ENCODE data around the gene AGTR1. TPM values are rescaled to one million over a fixed set of nuclear protein-coding genes. Genes with fewer than 3 reads are reported as not detected.

AGTR1 gene
- total and polyA plus RNA-seq, 2 donors (not counting 3 experiments of a cell fraction or from before 2014, with no cell fraction given), result not detected

DNA sequence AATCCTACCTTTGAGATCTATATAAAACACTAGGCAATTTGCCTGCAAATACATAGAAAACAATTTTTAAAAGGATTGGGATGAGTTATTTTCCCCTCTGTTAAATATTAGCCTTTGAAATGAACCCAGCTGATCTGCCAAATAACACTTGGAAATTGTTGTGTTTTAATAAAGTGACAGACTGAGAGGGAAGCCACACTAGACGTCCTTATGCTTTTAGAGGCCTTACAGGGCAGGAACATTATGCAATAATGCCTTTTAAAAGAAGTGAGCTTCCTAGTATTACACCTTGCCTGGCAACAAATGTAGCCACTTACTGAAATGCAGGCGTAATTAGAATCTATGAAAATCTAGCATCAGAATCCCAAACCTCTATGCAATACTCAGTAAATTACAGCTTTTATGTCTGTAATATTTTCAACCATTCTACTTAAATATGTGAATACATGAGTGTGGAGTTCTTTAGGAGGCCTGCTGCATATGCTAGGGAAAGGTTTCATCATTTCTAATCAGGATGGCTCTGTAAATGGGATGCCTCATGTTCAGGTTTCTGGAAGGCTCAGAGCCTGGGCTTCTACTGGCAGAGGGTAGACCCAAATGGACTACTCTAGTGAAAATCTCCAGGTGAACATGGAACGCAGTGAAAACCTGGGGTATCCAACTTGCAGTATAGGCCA, 20.3 kb downstream of the AGTR1 start:
- intact Hi-C loops (cut with micrococcal nuclease), result no loop called here
- no peak overlapping the region for H2AFZ ChIP-seq (ENCODE audit: low read depth, low read length)
- H3K27me3 ChIP-seq (ENCODE audit: control insufficient read depth in 2 of 2, insufficient read depth in 2 of 2, low read length in 2 of 2), result peaks cover 0 to 4% of the 10 kb centered on the region in 2 experiments
- no peaks in the 10 kb centered on the region for H3K36me3 ChIP-seq (ENCODE audit: control insufficient read depth in 2 of 2, extremely low read depth in 1 of 2, insufficient read depth in 2 of 2, low read length in 2 of 2)
- BruUV-seq (replicated peaks), result no TSS peak
- no peaks in the 10 kb centered on the region for H3K9me1 ChIP-seq (replicated peaks; ENCODE audit: control insufficient read depth, extremely low read depth, insufficient read depth, low read length)
- TF ChIP-seq CTCF (IDR thresholded peaks at IDR 0.05; ENCODE audit: extremely low read depth in 1 of 2, insufficient read depth in 1 of 2, low read depth in 1 of 2, low read length in 2 of 2) (no peak), MYC (IDR thresholded peaks at IDR 0.05; ENCODE audit: low read depth, low read length) (no peak), GATA2 (IDR thresholded peaks at IDR 0.05; ENCODE audit: insufficient read depth, insufficient read length, low read depth, low read length) (no peak), JUN (IDR thresholded peaks at IDR 0.05; ENCODE audit: borderline replicate concordance, insufficient read depth, insufficient read length, low read depth) (no peak), EZH2 (IDR thresholded peaks at IDR 0.05; ENCODE audit: borderline replicate concordance, low read depth, low read length, severe bottlenecking) (no peak), FOS (IDR thresholded peaks at IDR 0.05; ENCODE audit: borderline replicate concordance, insufficient read depth, low read length) (no peak)
- TF ChIP-seq, protein P1, sequence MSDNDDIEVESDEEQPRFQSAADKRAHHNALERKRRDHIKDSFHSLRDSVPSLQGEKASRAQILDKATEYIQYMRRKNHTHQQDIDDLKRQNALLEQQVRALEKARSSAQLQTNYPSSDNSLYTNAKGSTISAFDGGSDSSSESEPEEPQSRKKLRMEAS (IDR thresholded peaks at IDR 0.05; ENCODE audit: insufficient read depth, insufficient read length), result no peak
- no peaks in the 10 kb centered on the region for H3K79me2 ChIP-seq (ENCODE audit: control insufficient read depth, insufficient read depth, low read length)
- ChIA-PET CTCF (interaction anchor here (0.6 to 4.1 kb wide), 4 partner anchors 9 to 338 kb away, joined by 3 to 56 read pairs (median 6); no protein-coding TSS in a partner anchor), POLR2A (no interaction called here)
- dilution Hi-C loops (cut with MboI; ENCODE audit: extremely low pct_ligation_motif_present, low sequenced_read_pairs), result no loop called here
- H3K4me2 ChIP-seq (ENCODE audit: insufficient read depth, low read length), result no peak overlapping the region
- no peaks in the 10 kb centered on the region for H3K9me3 ChIP-seq (replicated peaks; ENCODE audit: control insufficient read depth, insufficient read depth, low read length)
- no peaks in the 10 kb centered on the region for H3K4me1 ChIP-seq (ENCODE audit: control insufficient read depth, extremely low read depth, insufficient read depth, low read length)
- H3K4me3 ChIP-seq (replicated peaks in 1 of 3; ENCODE audit: insufficient read depth in 1 of 3, low read depth in 1 of 3, low read length in 3 of 3), result no peak overlapping the region
- no peak for DNase-seq (ENCODE audit: low read depth, low spot score)
- no peak for FAIRE-seq
- no peak overlapping the region for H3K27ac ChIP-seq (ENCODE audit: insufficient read depth, low read depth, low read length)
- no peaks in the 10 kb centered on the region for H4K20me1 ChIP-seq (replicated peaks; ENCODE audit: control insufficient read depth, extremely low read depth, insufficient read depth, low read length)
- H3K9ac ChIP-seq (replicated peaks; ENCODE audit: extremely low read depth, insufficient read depth, low read length), result no peak overlapping the region

Data from endothelial cell of umbilical vein (primary cell).